ENCODE measurements around the gene FOXP3. TPM values are rescaled to one million over a fixed set of nuclear protein-coding genes. Genes with fewer than 3 reads are reported as not detected.
"Not testable (repeated sequence)": the region's sequence is repeated elsewhere in the genome, so short reads cannot be mapped to it uniquely, and the experiment has no call there.

Gene FOXP3
- 10 to 100 TPM; 16.1 to 19.1 TPM for total RNA-seq
- total RNA-seq: 9.1 to 20.2 reads per million in 2 donors

- Mint-ChIP-seq H3K27ac (peak within 1 kb of the TSS; percentile 62), H3K36me3 (ENCODE audit: low read depth) (no peaks in the 10 kb centered on the region), H3K4me1 (peaks cover 22% of the 10 kb centered on the region), H3K4me3 (peak within 1 kb of the TSS; percentile 91), H3K27me3 (no peaks in the 10 kb centered on the region)
- ATAC-seq (no peak), DNase-seq (no peak)
- H3K9me3 ChIP-seq (ENCODE audit: control insufficient read depth, low read length, poor library complexity, severe bottlenecking): no peaks in the 10 kb centered on the region
Observed at GRCh38 chrX:49264460-49264859, at the start of gene FOXP3. TSS of gene FOXP3 (minus strand) at chrX:49264710. CDS start at chrX:49258505, 6,205 bp downstream.

- peaks cover 2% of the 10 kb centered on the region for H3K36me3 Mint-ChIP-seq (ENCODE audit: low read depth)
- DNase-seq: no peak
Observed at GRCh38 chrX:49312176-49312575, 47.7 kb upstream of the FOXP3 start.

GRCh38 chrX:49310371-49310770 is 45.9 kb upstream of the FOXP3 start:
- no peaks in the 10 kb centered on the region for H3K9me3 ChIP-seq (ENCODE audit: control insufficient read depth, low read length, poor library complexity, severe bottlenecking)
- no peak for DNase-seq
- Mint-ChIP-seq H3K36me3 (ENCODE audit: low read depth) (peaks cover 2% of the 10 kb centered on the region), H3K27me3 (no peaks in the 10 kb centered on the region), H3K4me1 (peaks cover 13% of the 10 kb centered on the region), H3K27ac (peak overlapping the region; percentile 97), H3K4me3 (peak overlapping the region; percentile 67)
- ATAC-seq: no peak

More at GRCh38 chrX:49312176-49312575, 47.7 kb upstream of the FOXP3 start:
- Mint-ChIP-seq H3K4me1 (peaks cover 13% of the 10 kb centered on the region), H3K27me3 (no peaks in the 10 kb centered on the region), H3K27ac (no peak overlapping the region), H3K4me3 (no peak overlapping the region)
- no peak for ATAC-seq
- no peaks in the 10 kb centered on the region for H3K9me3 ChIP-seq (ENCODE audit: control insufficient read depth, low read length, poor library complexity, severe bottlenecking)

GRCh38 chrX:49309401-49309981 is 45.0 kb upstream of the FOXP3 start:
- peak overlapping the region; percentile 94 for H3K4me3 Mint-ChIP-seq
- peak; percentile 60 for ATAC-seq
- no peak for DNase-seq
- no peaks in the 10 kb centered on the region for H3K27me3 Mint-ChIP-seq
- peaks cover 2% of the 10 kb centered on the region for H3K36me3 Mint-ChIP-seq (ENCODE audit: low read depth)
- H3K27ac Mint-ChIP-seq: peak overlapping the region; percentile 97
- no peaks in the 10 kb centered on the region for H3K9me3 ChIP-seq (ENCODE audit: control insufficient read depth, low read length, poor library complexity, severe bottlenecking)
- peaks cover 13% of the 10 kb centered on the region for H3K4me1 Mint-ChIP-seq

GRCh38 chrX:49308604-49309269 is 44.2 kb upstream of the FOXP3 start:
- Mint-ChIP-seq H3K27me3 (no peaks in the 10 kb centered on the region), H3K36me3 (ENCODE audit: low read depth) (peaks cover 2% of the 10 kb centered on the region), H3K27ac (peak overlapping the region; percentile 97), H3K4me3 (peak overlapping the region; percentile 94), H3K4me1 (peaks cover 13% of the 10 kb centered on the region)
- ATAC-seq: peak; percentile 58
- no peak for DNase-seq
- no peaks in the 10 kb centered on the region for H3K9me3 ChIP-seq (ENCODE audit: control insufficient read depth, low read length, poor library complexity, severe bottlenecking)

- not testable (repeated sequence) for H3K27me3 Mint-ChIP-seq; ATAC-seq; DNase-seq; H3K36me3 Mint-ChIP-seq (ENCODE audit: low read depth); H3K9me3 ChIP-seq (ENCODE audit: control insufficient read depth, low read length, poor library complexity, severe bottlenecking)
- peak overlapping the region; percentile 15 for H3K4me3 Mint-ChIP-seq
- peak overlapping the region; percentile 97 for H3K27ac Mint-ChIP-seq
- peaks cover 13% of the 10 kb centered on the region for H3K4me1 Mint-ChIP-seq
Observed at GRCh38 chrX:49307775-49308174, 43.3 kb upstream of the FOXP3 start.

- no peak for ATAC-seq
- H3K4me3 Mint-ChIP-seq: no peak within 1 kb of the TSS
- no peak for DNase-seq
- H3K36me3 Mint-ChIP-seq (ENCODE audit: low read depth): peaks cover 4% of the 10 kb centered on the region
- no peaks in the 10 kb centered on the region for H3K27me3 Mint-ChIP-seq
- no peaks in the 10 kb centered on the region for H3K9me3 ChIP-seq (ENCODE audit: control insufficient read depth, low read length, poor library complexity, severe bottlenecking)
- H3K4me1 Mint-ChIP-seq: no peaks in the 10 kb centered on the region
- no peak within 1 kb of the TSS for H3K27ac Mint-ChIP-seq
Observed at GRCh38 chrX:49303346-49303745, 38.8 kb upstream of the FOXP3 start, which contains the start of gene GAGE10. TSS of gene GAGE10 (plus strand) at chrX:49303646. CDS start at chrX:49304860, 1,214 bp downstream.

GRCh38 chrX:49300703-49301102 is 36.2 kb upstream of the FOXP3 start:
- Mint-ChIP-seq H3K4me1 (peaks cover 2% of the 10 kb centered on the region), H3K36me3 (ENCODE audit: low read depth) (peaks cover 4% of the 10 kb centered on the region), H3K4me3 (no peak overlapping the region), H3K27ac (no peak overlapping the region), H3K27me3 (no peaks in the 10 kb centered on the region)
- H3K9me3 ChIP-seq (ENCODE audit: control insufficient read depth, low read length, poor library complexity, severe bottlenecking): no peaks in the 10 kb centered on the region
- DNase-seq: no peak
- ATAC-seq: no peak

- not testable (repeated sequence) for H3K36me3 Mint-ChIP-seq (ENCODE audit: low read depth); DNase-seq; ATAC-seq; H3K9me3 ChIP-seq (ENCODE audit: control insufficient read depth, low read length, poor library complexity, severe bottlenecking); H3K27me3 Mint-ChIP-seq; H3K4me3 Mint-ChIP-seq; H3K27ac Mint-ChIP-seq; H3K4me1 Mint-ChIP-seq
Observed at GRCh38 chrX:49299293-49299692, 34.8 kb upstream of the FOXP3 start.

GRCh38 chrX:49292400-49293362 is 28.2 kb upstream of the FOXP3 start:
- Mint-ChIP-seq H3K27ac (peak overlapping the region; percentile 92), H3K4me3 (no peak overlapping the region), H3K27me3 (no peaks in the 10 kb centered on the region), H3K4me1 (peaks cover 13% of the 10 kb centered on the region), H3K36me3 (ENCODE audit: low read depth) (no peaks in the 10 kb centered on the region)
- ATAC-seq (no peak), DNase-seq (no peak)
- H3K9me3 ChIP-seq (ENCODE audit: control insufficient read depth, low read length, poor library complexity, severe bottlenecking): no peaks in the 10 kb centered on the region

GRCh38 chrX:49291615-49292337 is 27.3 kb upstream of the FOXP3 start:
- peak overlapping the region; percentile 92 for H3K27ac Mint-ChIP-seq
- H3K36me3 Mint-ChIP-seq (ENCODE audit: low read depth): no peaks in the 10 kb centered on the region
- H3K4me1 Mint-ChIP-seq: peaks cover 12% of the 10 kb centered on the region
- no peaks in the 10 kb centered on the region for H3K9me3 ChIP-seq (ENCODE audit: control insufficient read depth, low read length, poor library complexity, severe bottlenecking)
- ATAC-seq (peak; percentile 70), DNase-seq (peak; percentile 37 to 56 (median 39))
- no peaks in the 10 kb centered on the region for H3K27me3 Mint-ChIP-seq
- no peak overlapping the region for H3K4me3 Mint-ChIP-seq

GRCh38 chrX:49290215-49290614 is 25.7 kb upstream of the FOXP3 start:
- Mint-ChIP-seq H3K4me1 (peaks cover 10% of the 10 kb centered on the region), H3K27ac (no peak overlapping the region), H3K27me3 (no peaks in the 10 kb centered on the region), H3K4me3 (no peak overlapping the region), H3K36me3 (ENCODE audit: low read depth) (no peaks in the 10 kb centered on the region)
- ATAC-seq (no peak), DNase-seq (no peak)
- H3K9me3 ChIP-seq (ENCODE audit: control insufficient read depth, low read length, poor library complexity, severe bottlenecking): no peaks in the 10 kb centered on the region
